IMR-90 (cell line): ENCODE results near the gene POLR2I. TPM values are rescaled to one million over a fixed set of nuclear protein-coding genes. Genes with fewer than 3 reads are reported as not detected.
A peak's percentile ranks its signal among the peaks of the same experiment; 100 is the strongest.

Experiments
- ATAC-seq: fragments of 200-7000 bp; cut with Tn5 transposase; 2 replicates; pipeline ENCODE4 v1.9.1; 2020; ENCODE audit warnings: low read depth, mild to moderate bottlenecking, moderate library complexity
- BruUV-seq: library from RNA; stranded (reverse); fragments of 400-500 nt; replicated peaks from 2 replicates; lab custom pipeline; 2021; lab: Mats Ljungman, UMichigan
- CTCF ChIA-PET: fragments of 300-600 bp; formaldehyde crosslinking; extraction: SDS; loops from one replicate; lab custom pipeline; 2021; ENCODE audit warnings: antibody characterized with exemption; lab: Yijun Ruan, JAX
- POLR2A ChIA-PET: fragments of 300-600 bp; sonication (Branson Sonifier 250); formaldehyde crosslinking; loops from one replicate; lab custom pipeline; 2022; ENCODE audit warnings: antibody characterized with exemption; ENCODE audit not compliant: unreplicated experiment; lab: Charles Lee
- DNase-seq: peaks from one replicate; pipeline ENCODE4 v3.0.0; 2013
- H2AFZ ChIP-seq: replicated peaks from 2 replicates; pipeline ENCODE3; 2013; ENCODE audit warnings: low read length, mild to moderate bottlenecking; ENCODE audit not compliant: poor library complexity
- H2AK5ac ChIP-seq: 2 replicates; pipeline ENCODE4 v1.6.1; 2013; ENCODE audit warnings: low read depth, low read length, inconsistent platforms
- H2AK9ac ChIP-seq: replicated peaks from 2 replicates; pipeline ENCODE3; 2013; ENCODE audit warnings: mild to moderate bottlenecking, low read depth, low read length, moderate library complexity; ENCODE audit not compliant: poor library complexity
- H2BK120ac ChIP-seq: 2 replicates; pipeline ENCODE4 v1.6.1; 2013; ENCODE audit warnings: low read depth, low read length, inconsistent platforms
- H2BK15ac ChIP-seq: 3 replicates; pipeline ENCODE4 v1.6.1; 2013; ENCODE audit warnings: low read depth, low read length, inconsistent platforms
- H2BK20ac ChIP-seq: 2 replicates; pipeline ENCODE4 v1.6.1; 2013; ENCODE audit warnings: low read depth, mild to moderate bottlenecking, inconsistent platforms, low read length, moderate library complexity
- H2BK5ac ChIP-seq: 2 replicates; pipeline ENCODE4 v1.6.1; 2013; ENCODE audit warnings: mild to moderate bottlenecking, low read depth, low read length, inconsistent platforms; ENCODE audit not compliant: poor library complexity, severe bottlenecking
- H3K14ac ChIP-seq: replicated peaks from 2 replicates; pipeline ENCODE4 v1.6.1; 2013; ENCODE audit warnings: low read depth, low read length, inconsistent platforms
- H3K18ac ChIP-seq: 2 replicates; pipeline ENCODE4 v1.6.1; 2013; ENCODE audit warnings: low read depth, low read length, control low read depth
- H3K23ac ChIP-seq: 2 replicates; pipeline ENCODE4 v1.6.1; 2013; ENCODE audit warnings: low read depth, low read length, inconsistent platforms
- H3K27ac ChIP-seq: 2 replicates; pipeline ENCODE4 v1.5.1; 2013; ENCODE audit warnings: mild to moderate bottlenecking, control low read depth, low read length; ENCODE audit not compliant: insufficient read depth
- H3K27me3 ChIP-seq: 2 replicates; pipeline ENCODE4 v1.6.1; 2013; ENCODE audit warnings: low read length; ENCODE audit not compliant: control insufficient read depth, insufficient read depth
- H3K36me3 ChIP-seq: 2 replicates; pipeline ENCODE4 v1.6.1; 2013; ENCODE audit warnings: low read length, mixed read lengths; ENCODE audit not compliant: control insufficient read depth, insufficient read depth
- H3K4ac ChIP-seq: 2 replicates; pipeline ENCODE4 v1.6.1; 2013; ENCODE audit warnings: low read depth, low read length, inconsistent platforms
- H3K4me1 ChIP-seq: 2 replicates; pipeline ENCODE4 v1.6.1; 2013; ENCODE audit warnings: low read length, mixed read lengths; ENCODE audit not compliant: control insufficient read depth, insufficient read depth
- H3K4me2 ChIP-seq: 2 replicates; pipeline ENCODE4 v1.6.1; 2013; ENCODE audit warnings: low read depth, mild to moderate bottlenecking, control low read depth, low read length, moderate library complexity
- H3K4me3 ChIP-seq: 2 replicates; pipeline ENCODE4 v1.5.1; 2013; ENCODE audit warnings: low read depth, mild to moderate bottlenecking, control low read depth, low read length, moderate library complexity; ENCODE audit not compliant: insufficient read depth
- H3K56ac ChIP-seq: 2 replicates; pipeline ENCODE4 v1.6.1; 2013; ENCODE audit warnings: low read length, inconsistent platforms; ENCODE audit not compliant: insufficient read depth; ENCODE audit errors: extremely low read depth
- H3K79me1 ChIP-seq, 2 experiments: 2 replicates each; pipeline ENCODE4 v1.6.1; 2013; ENCODE audit warnings: low read length in 2 of 2, inconsistent platforms in 1 of 2, low read depth in 1 of 2
- H3K9ac ChIP-seq: 2 replicates; pipeline ENCODE4 v1.6.1; 2013; ENCODE audit warnings: low read depth, low read length, control low read depth
- H3K9me1 ChIP-seq: 2 replicates; pipeline ENCODE4 v1.6.1; 2013; ENCODE audit warnings: low read length, inconsistent platforms; ENCODE audit not compliant: insufficient read depth
- H3K9me3 ChIP-seq: 2 replicates; pipeline ENCODE4 v1.6.1; 2013; ENCODE audit warnings: low read length; ENCODE audit not compliant: control insufficient read depth, insufficient read depth
- H4K20me1 ChIP-seq: 2 replicates; pipeline ENCODE4 v1.6.1; 2013; ENCODE audit warnings: low read length, inconsistent platforms; ENCODE audit not compliant: insufficient read depth
- H4K5ac ChIP-seq: 2 replicates; pipeline ENCODE4 v1.6.1; 2013; ENCODE audit warnings: mild to moderate bottlenecking, low read depth, low read length, control low read depth
- H4K8ac ChIP-seq, 2 experiments: 2 replicates each; pipeline ENCODE4 v1.6.1; 2013; ENCODE audit warnings: low read depth in 2 of 2, low read length in 2 of 2, control low read depth in 1 of 2, inconsistent platforms in 1 of 2
- H4K91ac ChIP-seq: 2 replicates; pipeline ENCODE4 v1.6.1; 2013; ENCODE audit warnings: low read depth, low read length, inconsistent platforms; ENCODE audit not compliant: insufficient read depth
- BHLHE40 ChIP-seq: fragments of 150-350 bp; IDR thresholded peaks from 2 replicates; pipeline ENCODE4 v1.6.1; 2016; ENCODE audit warnings: mild to moderate bottlenecking, low read depth, low read length
- CEBPB ChIP-seq: IDR thresholded peaks from 2 replicates; pipeline ENCODE4 v1.6.1; 2012; ENCODE audit warnings: low read depth, low read length, improper control_type of control experiment
- CHD1 ChIP-seq: IDR thresholded peaks from 2 replicates; pipeline ENCODE4 v1.6.1; 2012; ENCODE audit warnings: low read depth, low read length, improper control_type of control experiment
- FOS ChIP-seq: fragments of 150-350 bp; IDR thresholded peaks from 2 replicates; pipeline ENCODE4 v1.6.1; 2016; ENCODE audit warnings: low read depth, low read length
- MAFK ChIP-seq: IDR thresholded peaks from 2 replicates; pipeline ENCODE4 v1.6.1; 2012; ENCODE audit warnings: low read depth, low read length, improper control_type of control experiment
- MAZ ChIP-seq: IDR thresholded peaks from 2 replicates; pipeline ENCODE4 v1.6.1; 2012; ENCODE audit warnings: low read depth, mild to moderate bottlenecking, low read length, improper control_type of control experiment, moderate library complexity, borderline replicate concordance
- MXI1 ChIP-seq: IDR thresholded peaks from 2 replicates; pipeline ENCODE4 v1.6.1; 2012; ENCODE audit warnings: low read depth, mild to moderate bottlenecking, low read length, moderate library complexity, borderline replicate concordance
- NFE2L2 ChIP-seq: fragments of 150-350 bp; IDR thresholded peaks from 2 replicates; pipeline ENCODE4 v1.6.1; 2016; ENCODE audit warnings: low read depth, mild to moderate bottlenecking, low read length
- POLR2A ChIP-seq: IDR thresholded peaks from 2 replicates; pipeline ENCODE4 v1.6.1; 2012; ENCODE audit warnings: mild to moderate bottlenecking, low read depth, low read length
- RAD21 ChIP-seq: IDR thresholded peaks from 2 replicates; pipeline ENCODE4 v1.6.1; 2012; ENCODE audit warnings: low read length, improper control_type of control experiment
- RCOR1 ChIP-seq: IDR thresholded peaks from 2 replicates; pipeline ENCODE4 v1.6.1; 2012; ENCODE audit warnings: mild to moderate bottlenecking, low read length, improper control_type of control experiment; ENCODE audit not compliant: insufficient replicate concordance
- RFX5 ChIP-seq: IDR thresholded peaks from 2 replicates; pipeline ENCODE4 v1.8.0; 2012; ENCODE audit warnings: low read depth, mild to moderate bottlenecking, low read length, moderate library complexity
- SMC3 ChIP-seq: fragments of 150-350 bp; IDR thresholded peaks from 2 replicates; pipeline ENCODE4 v1.6.1; 2016; ENCODE audit warnings: low read depth, mild to moderate bottlenecking, antibody characterized with exemption, low read length, moderate library complexity
- WGBS, 2 experiments: methylation state at CpG; one replicate each; pipeline versions ENCODE4 v1.1.5 to v1.1.7; 2013; ENCODE audit warnings: missing lambda C conversion rate in 2 of 2; ENCODE audit not compliant: insufficient read length in 1 of 2; ENCODE audit errors: extremely low coverage in 2 of 2; 5-methylcytosine and 5-hydroxymethylcytosine counted together
- dilution Hi-C: fragments of 300-500 bp; cut with HindIII; formaldehyde crosslinking; loops from one replicate; pipeline ENCODE4 v1.14.3; 2018; ENCODE audit warnings: low sequenced_read_pairs; ENCODE audit not compliant: unreplicated experiment
- in situ Hi-C: fragments of 300-500 bp; cut with MboI; formaldehyde crosslinking; loops from 3 replicates; pipeline ENCODE4 v1.14.3; 2019; ENCODE audit warnings: low sequenced_read_pairs, inconsistent platforms, mixed read lengths
- intact Hi-C: fragments of 100-400 bp; cut with micrococcal nuclease; formaldehyde crosslinking; loops from 2 replicates; pipeline ENCODE4 v1.10.0; 2022
- polyA plus RNA-seq, 3 experiments: library from polyadenylated mRNA; depleted of rRNA; stranded (reverse); fragments of >200 nt; gene quantifications; 2 replicates each; pipeline ENCODE4 v1.2.3, GENCODE V29; 2012; ENCODE audit warnings: low replicate concordance in 1 of 3
- total RNA-seq: library from RNA; depleted of rRNA; stranded (reverse); fragments of >200 nt; gene quantifications from 2 replicates; pipeline ENCODE4 v1.2.3, GENCODE V29; 2012
- TF ChIP-seq, protein P1 (sequence below): fragments of 150-350 bp; IDR thresholded peaks from 2 replicates; pipeline ENCODE4 v1.6.1; 2016; ENCODE audit warnings: low read depth, mild to moderate bottlenecking, low read length, moderate library complexity, borderline replicate concordance
- TF ChIP-seq, protein P2 (sequence below): conservative IDR thresholded peaks from 2 replicates; pipeline ENCODE4 v1.5.1; 2012; ENCODE audit warnings: mild to moderate bottlenecking, low read depth, low read length, improper control_type of control experiment
- TF ChIP-seq, protein P3 (sequence below): fragments of 150-350 bp; IDR thresholded peaks from 2 replicates; pipeline ENCODE4 v1.6.1; 2017; ENCODE audit warnings: mild to moderate bottlenecking, antibody characterized with exemption, low read length, low read depth

Gene POLR2I
- total and polyA plus RNA-seq, 2 of the 4 experiments (the other 2 are of a cell fraction) = 35.8 to 59.7 TPM

DNA sequence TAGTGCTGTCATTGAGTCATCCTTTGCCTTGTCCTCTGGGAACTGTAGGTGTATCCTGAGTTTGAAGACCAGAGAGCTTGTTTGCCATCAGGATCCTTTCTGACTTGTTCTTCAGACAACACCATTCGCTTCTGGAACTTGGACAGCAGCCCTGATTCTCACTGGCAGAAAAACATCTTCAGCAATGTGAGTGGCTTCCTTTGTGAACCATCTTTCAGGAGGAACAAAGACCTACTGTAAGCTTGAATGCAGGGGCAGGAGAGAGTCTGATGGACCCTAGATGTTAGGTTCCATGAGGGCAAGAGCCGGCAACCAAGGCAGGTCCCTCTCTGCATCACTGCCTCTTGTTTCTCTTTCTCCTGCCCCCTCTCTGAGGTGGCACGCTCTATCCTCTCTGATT is 33.3 kb downstream of the POLR2I start:
- H3K14ac ChIP-seq = no peak overlapping the region
- no peak overlapping the region for H3K4me2 ChIP-seq
- H3K4me3 ChIP-seq = no peak overlapping the region
- no peak overlapping the region for H2BK120ac ChIP-seq
- ATAC-seq = no peak
- TF ChIP-seq RAD21 = no peak
- TF ChIP-seq MAZ = no peak
- TF ChIP-seq MXI1 = no peak
- TF ChIP-seq SMC3 = no peak
- TF ChIP-seq, protein P1, sequence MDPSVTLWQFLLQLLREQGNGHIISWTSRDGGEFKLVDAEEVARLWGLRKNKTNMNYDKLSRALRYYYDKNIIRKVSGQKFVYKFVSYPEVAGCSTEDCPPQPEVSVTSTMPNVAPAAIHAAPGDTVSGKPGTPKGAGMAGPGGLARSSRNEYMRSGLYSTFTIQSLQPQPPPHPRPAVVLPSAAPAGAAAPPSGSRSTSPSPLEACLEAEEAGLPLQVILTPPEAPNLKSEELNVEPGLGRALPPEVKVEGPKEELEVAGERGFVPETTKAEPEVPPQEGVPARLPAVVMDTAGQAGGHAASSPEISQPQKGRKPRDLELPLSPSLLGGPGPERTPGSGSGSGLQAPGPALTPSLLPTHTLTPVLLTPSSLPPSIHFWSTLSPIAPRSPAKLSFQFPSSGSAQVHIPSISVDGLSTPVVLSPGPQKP = no peak
- TF ChIP-seq BHLHE40 = no peak
- TF ChIP-seq RCOR1 = no peak
- TF ChIP-seq, protein P2, sequence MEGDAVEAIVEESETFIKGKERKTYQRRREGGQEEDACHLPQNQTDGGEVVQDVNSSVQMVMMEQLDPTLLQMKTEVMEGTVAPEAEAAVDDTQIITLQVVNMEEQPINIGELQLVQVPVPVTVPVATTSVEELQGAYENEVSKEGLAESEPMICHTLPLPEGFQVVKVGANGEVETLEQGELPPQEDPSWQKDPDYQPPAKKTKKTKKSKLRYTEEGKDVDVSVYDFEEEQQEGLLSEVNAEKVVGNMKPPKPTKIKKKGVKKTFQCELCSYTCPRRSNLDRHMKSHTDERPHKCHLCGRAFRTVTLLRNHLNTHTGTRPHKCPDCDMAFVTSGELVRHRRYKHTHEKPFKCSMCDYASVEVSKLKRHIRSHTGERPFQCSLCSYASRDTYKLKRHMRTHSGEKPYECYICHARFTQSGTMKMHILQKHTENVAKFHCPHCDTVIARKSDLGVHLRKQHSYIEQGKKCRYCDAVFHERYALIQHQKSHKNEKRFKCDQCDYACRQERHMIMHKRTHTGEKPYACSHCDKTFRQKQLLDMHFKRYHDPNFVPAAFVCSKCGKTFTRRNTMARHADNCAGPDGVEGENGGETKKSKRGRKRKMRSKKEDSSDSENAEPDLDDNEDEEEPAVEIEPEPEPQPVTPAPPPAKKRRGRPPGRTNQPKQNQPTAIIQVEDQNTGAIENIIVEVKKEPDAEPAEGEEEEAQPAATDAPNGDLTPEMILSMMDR = no peak
- no peak for TF ChIP-seq RFX5
- TF ChIP-seq POLR2A = no peak
- TF ChIP-seq MAFK = no peak
- TF ChIP-seq FOS = no peak
- TF ChIP-seq, protein P3, sequence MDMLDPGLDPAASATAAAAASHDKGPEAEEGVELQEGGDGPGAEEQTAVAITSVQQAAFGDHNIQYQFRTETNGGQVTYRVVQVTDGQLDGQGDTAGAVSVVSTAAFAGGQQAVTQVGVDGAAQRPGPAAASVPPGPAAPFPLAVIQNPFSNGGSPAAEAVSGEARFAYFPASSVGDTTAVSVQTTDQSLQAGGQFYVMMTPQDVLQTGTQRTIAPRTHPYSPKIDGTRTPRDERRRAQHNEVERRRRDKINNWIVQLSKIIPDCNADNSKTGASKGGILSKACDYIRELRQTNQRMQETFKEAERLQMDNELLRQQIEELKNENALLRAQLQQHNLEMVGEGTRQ = no peak
- TF ChIP-seq CHD1 = no peak
- TF ChIP-seq NFE2L2 = no peak
- no peak for TF ChIP-seq CEBPB
- H3K9me1 ChIP-seq = no peaks in the 10 kb centered on the region; the same call in 1 of the 2 replicates
- no peak overlapping the region for H3K18ac ChIP-seq
- H2AK9ac ChIP-seq = no peak overlapping the region
- WGBS, 2 experiments = 83% methylated on average over 1 of the region's 3 CpGs; no CpG with 5 or more reads in 1 of the 2 experiments
- no peaks in the 10 kb centered on the region for H3K4me1 ChIP-seq
- in situ Hi-C loops = no loop called here
- H2AK5ac ChIP-seq = no peak overlapping the region
- H4K5ac ChIP-seq = no peak overlapping the region
- H3K4ac ChIP-seq = no peak overlapping the region
- peaks cover 14% of the 10 kb centered on the region for H3K36me3 ChIP-seq
- no peak overlapping the region for H3K27ac ChIP-seq
- no peak overlapping the region for H2AFZ ChIP-seq
- intact Hi-C loops = no loop called here
- H4K20me1 ChIP-seq = no peaks in the 10 kb centered on the region
- H3K27me3 ChIP-seq = no peaks in the 10 kb centered on the region
- no peak overlapping the region for H3K56ac ChIP-seq
- ChIA-PET CTCF (interaction anchor here (1.1 kb wide), 1 partner anchor 18 kb away, joined by 3 read pairs; no protein-coding TSS in a partner anchor), POLR2A (no interaction called here)
- dilution Hi-C loops = no loop called here
- no peak overlapping the region for H4K91ac ChIP-seq
- DNase-seq = peak; percentile 10
- H3K23ac ChIP-seq = no peak overlapping the region
- BruUV-seq = no TSS peak
- H3K9me3 ChIP-seq = no peaks in the 10 kb centered on the region
- H4K8ac ChIP-seq = no peak overlapping the region
- H2BK20ac ChIP-seq = no peak overlapping the region
- no peak overlapping the region for H3K9ac ChIP-seq
- H3K79me1 ChIP-seq = peaks cover 0 to 7% of the 10 kb centered on the region in 2 experiments; a peak in 2 of 4 replicates
- H2BK5ac ChIP-seq = no peak overlapping the region
- no peak overlapping the region for H2BK15ac ChIP-seq
